GM12878 (cell line): ENCODE data around the gene SBK2.

Source experiments
- RAD21 ChIP-seq: IDR thresholded peaks from 2 replicates; pipeline ENCODE4 v1.6.1; 2011; ENCODE audit warnings: mild to moderate bottlenecking, low read depth, low read length, moderate library complexity; ENCODE audit not compliant: insufficient read depth
- TAF1 ChIP-seq: IDR thresholded peaks from 2 replicates; pipeline ENCODE4 v1.6.1; 2011; ENCODE audit warnings: mild to moderate bottlenecking, low read depth, low read length, borderline replicate concordance
- ZNF274 ChIP-seq: IDR thresholded peaks from one replicate; pipeline ENCODE4 v1.8.0; 2011; ENCODE audit not compliant: insufficient read length, insufficient read depth

DNA sequence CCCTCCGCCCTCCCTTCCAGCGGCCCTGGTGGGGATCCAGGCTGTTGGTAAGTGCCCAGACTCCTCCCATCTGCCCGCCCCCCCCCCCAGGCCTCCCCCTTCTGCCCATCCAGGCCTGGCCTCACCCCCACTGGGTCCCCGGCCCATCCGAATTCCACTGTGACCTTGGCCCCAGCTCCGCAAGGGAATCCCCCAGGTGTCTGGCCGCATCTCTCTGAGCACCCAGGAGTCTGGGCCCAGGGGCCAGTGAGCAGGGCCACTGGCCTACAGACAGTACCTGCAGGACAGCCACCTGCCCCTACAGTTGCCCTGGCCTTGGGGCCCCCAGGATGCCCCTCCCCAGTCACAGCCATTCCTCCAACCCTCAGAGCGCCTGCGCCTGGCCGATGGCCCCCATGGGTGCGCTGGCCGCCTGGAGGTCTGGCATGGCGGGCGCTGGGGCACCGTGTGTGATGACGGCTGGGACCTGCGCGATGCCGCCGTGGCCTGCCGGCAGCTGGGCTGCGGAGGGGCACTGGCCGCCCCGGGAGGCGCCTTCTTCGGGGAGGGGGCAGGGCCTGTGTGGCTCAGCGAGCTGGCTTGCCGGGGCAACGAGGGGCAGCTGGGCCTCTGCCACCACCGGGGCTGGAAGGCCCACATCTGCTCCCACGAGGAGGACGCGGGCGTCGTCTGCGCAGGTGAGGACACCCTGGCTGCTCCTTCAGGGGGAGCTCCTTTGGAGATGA lies 47.8 kb downstream of the SBK2 start:
- TF ChIP-seq TAF1 (no peak), RAD21 (no peak), ZNF274 (no peak)
